GM23248 (cell line): Measurements from ENCODE around the gene SMAP2.

Experiments used
- EZH2 ChIP-seq: fragments of 200-600 bp; sonication (generic); IDR thresholded peaks from 2 replicates; pipeline ENCODE4 v1.6.1; 2018; ENCODE audit warnings: antibody characterized with exemption, mild to moderate bottlenecking; ENCODE audit not compliant: insufficient read depth, poor library complexity, severe bottlenecking
- EZH2phosphoT487 ChIP-seq: fragments of 200-600 bp; sonication (generic); IDR thresholded peaks from 2 replicates; pipeline ENCODE4 v1.6.1; 2018; ENCODE audit warnings: antibody characterized with exemption, moderate library complexity, mild to moderate bottlenecking, low read depth; ENCODE audit not compliant: insufficient read depth

GRCh38 chr1:40386359-40386723 is 12.8 kb downstream of the SMAP2 start:
- TF ChIP-seq EZH2phosphoT487 = no peak
- TF ChIP-seq EZH2 = no peak
